ENCODE data around the gene IFT81.
"Not testable (repeated sequence)": the region's sequence is repeated elsewhere in the genome, so short reads cannot be mapped to it uniquely, and the experiment has no call there.

Gene IFT81

GRCh38 chr12:110114528-110114937 lies 9.6 kb upstream of the IFT81 start:
- Histone ChIP-seq H3K9ac (ENCODE audit: low read length) (no peak overlapping the region), H3K79me2 (ENCODE audit: low read length) (no peaks in the 10 kb centered on the region), H3K9me3 (ENCODE audit: insufficient read depth, low read length) (no peaks in the 10 kb centered on the region), H2AFZ (ENCODE audit: low read depth, low read length) (no peak overlapping the region), H3K27ac (ENCODE audit: low read length) (no peak overlapping the region), H3K4me1 (ENCODE audit: low read length) (no peaks in the 10 kb centered on the region), H3K36me3 (replicated peaks; ENCODE audit: low read depth, low read length) (no peaks in the 10 kb centered on the region), H3K4me2 (ENCODE audit: low read length) (no peak overlapping the region), H3K27me3 (ENCODE audit: low read depth, low read length) (peaks cover 3% of the 10 kb centered on the region; the same call in 1 of the 2 replicates), H3K4me3 (ENCODE audit: low read length) (no peak overlapping the region), H4K20me1 (ENCODE audit: insufficient read depth, low read length) (no peaks in the 10 kb centered on the region)
- TF ChIP-seq EZH2phosphoT487 (IDR thresholded peaks at IDR 0.05; ENCODE audit: low read depth) (no peak), CTCF (IDR thresholded peaks at IDR 0.05; ENCODE audit: low read depth, low read length) (no peak)

- H3K36me3 ChIP-seq (replicated peaks; ENCODE audit: low read depth, low read length) = no peaks in the 10 kb centered on the region
- H4K20me1 ChIP-seq (ENCODE audit: insufficient read depth, low read length) = no peaks in the 10 kb centered on the region
- no peaks in the 10 kb centered on the region for H3K79me2 ChIP-seq (ENCODE audit: low read length)
- peaks cover 3% of the 10 kb centered on the region; the same call in 1 of the 2 replicates for H3K27me3 ChIP-seq (ENCODE audit: low read depth, low read length)
- no peaks in the 10 kb centered on the region for H3K9me3 ChIP-seq (ENCODE audit: insufficient read depth, low read length)
- no peak overlapping the region for H3K4me2 ChIP-seq (ENCODE audit: low read length)
- no peaks in the 10 kb centered on the region for H3K4me1 ChIP-seq (ENCODE audit: low read length)
- TF ChIP-seq EZH2phosphoT487 (IDR thresholded peaks at IDR 0.05; ENCODE audit: low read depth) = no peak
- no peak for TF ChIP-seq CTCF (IDR thresholded peaks at IDR 0.05; ENCODE audit: low read depth, low read length)
- no peak overlapping the region for H3K27ac ChIP-seq (ENCODE audit: low read length)
- no peak overlapping the region for H3K4me3 ChIP-seq (ENCODE audit: low read length)
- H2AFZ ChIP-seq (ENCODE audit: low read depth, low read length) = no peak overlapping the region
- no peak overlapping the region for H3K9ac ChIP-seq (ENCODE audit: low read length)
These were observed 8.5 kb upstream of the IFT81 start for GRCh38 chr12:110115675-110116074.

- Histone ChIP-seq H3K36me3 (replicated peaks; ENCODE audit: low read depth, low read length) (no peaks in the 10 kb centered on the region), H2AFZ (ENCODE audit: low read depth, low read length) (no peak overlapping the region)
These were observed 7.5 kb upstream of the IFT81 start for GRCh38 chr12:110116623-110117022.

GRCh38 chr12:110117210-110117609 lies 6.9 kb upstream of the IFT81 start:
- H3K27me3 ChIP-seq (ENCODE audit: low read depth, low read length); H3K4me1 ChIP-seq (ENCODE audit: low read length); H3K27ac ChIP-seq (ENCODE audit: low read length); H3K36me3 ChIP-seq (replicated peaks; ENCODE audit: low read depth, low read length); H3K9me3 ChIP-seq (ENCODE audit: insufficient read depth, low read length); H4K20me1 ChIP-seq (ENCODE audit: insufficient read depth, low read length); H3K4me3 ChIP-seq (ENCODE audit: low read length); H3K4me2 ChIP-seq (ENCODE audit: low read length); H3K9ac ChIP-seq (ENCODE audit: low read length); H3K79me2 ChIP-seq (ENCODE audit: low read length); H2AFZ ChIP-seq (ENCODE audit: low read depth, low read length): not testable (repeated sequence)

More at GRCh38 chr12:110116623-110117022, 7.5 kb upstream of the IFT81 start:
- no peak overlapping the region for H3K4me3 ChIP-seq (ENCODE audit: low read length)
- H3K9ac ChIP-seq (ENCODE audit: low read length) = no peak overlapping the region
- no peaks in the 10 kb centered on the region for H3K4me1 ChIP-seq (ENCODE audit: low read length)
- H3K4me2 ChIP-seq (ENCODE audit: low read length) = no peak overlapping the region
- no peaks in the 10 kb centered on the region for H3K79me2 ChIP-seq (ENCODE audit: low read length)
- H4K20me1 ChIP-seq (ENCODE audit: insufficient read depth, low read length) = no peaks in the 10 kb centered on the region
- no peak for TF ChIP-seq EZH2phosphoT487 (IDR thresholded peaks at IDR 0.05; ENCODE audit: low read depth)
- no peak for TF ChIP-seq CTCF (IDR thresholded peaks at IDR 0.05; ENCODE audit: low read depth, low read length)
- no peaks in the 10 kb centered on the region for H3K9me3 ChIP-seq (ENCODE audit: insufficient read depth, low read length)
- H3K27me3 ChIP-seq (ENCODE audit: low read depth, low read length) = peaks cover 3% of the 10 kb centered on the region; the same call in 1 of the 2 replicates
- H3K27ac ChIP-seq (ENCODE audit: low read length) = no peak overlapping the region
